Colonic mucosa (tissue), 4 donors: ENCODE data around the gene SP3. TPM values are rescaled to one million over a fixed set of nuclear protein-coding genes. Genes with fewer than 3 reads are reported as not detected.

Experiments
- DNase-seq: peaks from one replicate; pipeline ENCODE4 v3.0.0-alpha.2; 2020
- H3K27ac ChIP-seq: fragments of 200-600 bp; one replicate; pipeline ENCODE4 v1.8.0; 2021
- H3K27me3 ChIP-seq: fragments of 200-600 bp; one replicate; pipeline ENCODE4 v1.8.0; 2021
- H3K36me3 ChIP-seq: fragments of 200-600 bp; one replicate; pipeline ENCODE4 v1.8.0; 2021
- H3K4me1 ChIP-seq: fragments of 200-600 bp; one replicate; pipeline ENCODE4 v1.8.0; 2021; ENCODE audit warnings: mild to moderate bottlenecking
- H3K4me3 ChIP-seq: fragments of 200-600 bp; one replicate; pipeline ENCODE4 v1.8.0; 2021
- H3K9ac ChIP-seq, 2 donors: one replicate each; pipeline ENCODE4 v1.7.0; 2013; ENCODE audit warnings: control low read depth in 2 of 2, low read depth in 2 of 2, low read length in 2 of 2
- H3K9me3 ChIP-seq: fragments of 200-600 bp; one replicate; pipeline ENCODE4 v1.8.0; 2021
- CTCF ChIP-seq: fragments of 200-600 bp; IDR thresholded peaks from one replicate; pipeline ENCODE4 v1.8.0; 2022; ENCODE audit warnings: antibody characterized with exemption, mild to moderate bottlenecking
- intact Hi-C: fragments of 100-400 bp; cut with DNase I; formaldehyde crosslinking; loops from one replicate; pipeline ENCODE4 v1.14.1; 2022
- total RNA-seq, 2 donors: library from RNA; stranded (reverse); fragmentation: NEBNext Ultra II Directional in 1 of 2; extraction: Animal tissue kit (Norgen Biotek cat#: 25700) in 1 of 2; gene quantifications; one replicate each; pipeline ENCODE4 v1.2.1, GENCODE V29; 2021
- donor health status: healthy.
- donor health status: DM: no; HTN: no; CAD: no.
- donor health status: DM: no; HTN: no; CAD: no.

SP3 gene
- total RNA-seq, 2 donors from 2014 or later: 77.0 to 99.0 TPM

- Histone ChIP-seq H3K4me1 (no peaks in the 10 kb centered on the region), H3K27ac (no peak overlapping the region), H3K4me3 (no peak overlapping the region), H3K9ac (no peak overlapping the region), H3K36me3 (no peaks in the 10 kb centered on the region), H3K27me3 (no peaks in the 10 kb centered on the region), H3K9me3 (no peaks in the 10 kb centered on the region)
- no peak for TF ChIP-seq CTCF
- peak; percentile 30 for DNase-seq
- intact Hi-C loops: no loop called here
These were observed 92.5 kb downstream of the SP3 start for GRCh38 chr2:173872714-173873113.

- Histone ChIP-seq H3K4me1 (no peaks in the 10 kb centered on the region), H3K27me3 (no peaks in the 10 kb centered on the region), H3K9ac (no peak overlapping the region), H3K36me3 (no peaks in the 10 kb centered on the region), H3K27ac (no peak overlapping the region), H3K9me3 (no peaks in the 10 kb centered on the region), H3K4me3 (no peak overlapping the region)
- no peak for DNase-seq
- no peak for TF ChIP-seq CTCF
- intact Hi-C loops: no loop called here
These were observed 95.6 kb downstream of the SP3 start for GRCh38 chr2:173869244-173870229.

GRCh38 chr2:173868406-173868805 is 96.8 kb downstream of the SP3 start:
- intact Hi-C loops: no loop called here
- H3K9ac ChIP-seq: no peak overlapping the region
- no peaks in the 10 kb centered on the region for H3K27me3 ChIP-seq
- H3K36me3 ChIP-seq: no peaks in the 10 kb centered on the region
- H3K4me1 ChIP-seq: no peaks in the 10 kb centered on the region
- TF ChIP-seq CTCF: no peak
- no peaks in the 10 kb centered on the region for H3K9me3 ChIP-seq
- no peak overlapping the region for H3K27ac ChIP-seq
- H3K4me3 ChIP-seq: no peak overlapping the region
- DNase-seq: no peak

- Histone ChIP-seq H3K36me3 (no peaks in the 10 kb centered on the region), H3K27ac (no peak overlapping the region), H3K9me3 (no peaks in the 10 kb centered on the region), H3K9ac (no peak overlapping the region), H3K4me3 (no peak overlapping the region), H3K4me1 (no peaks in the 10 kb centered on the region), H3K27me3 (no peaks in the 10 kb centered on the region)
- intact Hi-C loops: no loop called here
- DNase-seq: no peak
- TF ChIP-seq CTCF: no peak
These were observed 98.1 kb downstream of the SP3 start for GRCh38 chr2:173866874-173867618.

GRCh38 chr2:173865971-173866873 is 99.0 kb downstream of the SP3 start:
- intact Hi-C loops: no loop called here
- no peak for DNase-seq

More at GRCh38 chr2:173865971-173866873, 99.0 kb downstream of the SP3 start:
- H3K9ac ChIP-seq: no peak overlapping the region
- H3K36me3 ChIP-seq: no peaks in the 10 kb centered on the region
- no peaks in the 10 kb centered on the region for H3K9me3 ChIP-seq
- H3K4me3 ChIP-seq: no peak overlapping the region
- no peak for TF ChIP-seq CTCF
- no peaks in the 10 kb centered on the region for H3K4me1 ChIP-seq
- no peaks in the 10 kb centered on the region for H3K27me3 ChIP-seq
- no peak overlapping the region for H3K27ac ChIP-seq
